Jurkat, Clone E6-1 (cell line): ENCODE measurements around the gene IFI27.

Source experiments
- DNase-seq: peaks from one replicate; pipeline ENCODE4 v3.0.0-alpha.2; 2011; ENCODE audit warnings: low read depth, low spot score
- H3K4me3 ChIP-seq: 2 replicates; pipeline ENCODE4 v1.5.1; 2011; ENCODE audit warnings: mild to moderate bottlenecking, low read length, control low read depth, moderate library complexity

Gene IFI27

DNA sequence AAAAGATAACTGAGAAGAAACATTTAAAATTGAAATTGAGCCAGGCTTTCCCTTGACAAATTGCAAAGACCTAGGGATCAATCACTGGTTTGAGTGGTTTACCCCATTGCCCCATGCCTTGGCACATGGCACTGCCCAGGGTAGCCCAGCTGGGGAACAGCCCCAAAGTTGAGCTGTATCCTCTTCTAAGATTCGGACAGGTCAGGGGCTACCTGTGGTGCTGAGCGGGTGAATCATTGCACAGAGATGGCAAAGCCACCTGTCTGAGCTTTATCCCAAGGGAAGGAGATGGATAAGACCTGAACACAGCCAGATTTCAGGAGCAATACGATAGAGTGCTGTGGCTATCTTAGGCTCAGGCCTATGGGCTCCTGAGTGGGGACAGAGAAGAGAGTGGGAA is 11.9 kb downstream of the IFI27 start:
- H3K4me3 ChIP-seq: no peak overlapping the region
- no peak for DNase-seq

DNA sequence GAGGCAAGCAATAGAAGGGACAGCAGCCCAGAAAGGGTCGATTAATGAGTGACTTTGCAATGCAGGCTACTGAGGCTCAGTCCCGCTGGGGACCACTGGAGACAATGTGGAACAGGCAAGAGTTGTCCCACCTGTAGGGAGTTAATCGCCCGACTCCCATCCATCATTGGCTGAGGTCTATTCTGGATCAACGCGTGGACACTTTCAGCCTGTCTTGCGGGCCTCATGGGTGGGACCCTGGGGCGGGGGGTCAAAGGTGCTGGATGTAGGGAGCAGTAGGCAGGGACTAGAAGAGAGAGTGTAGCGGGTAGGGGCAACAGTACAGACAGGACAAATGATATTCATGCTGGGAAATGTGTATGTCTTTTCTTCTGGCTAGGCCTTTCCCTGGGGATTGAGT is 12.8 kb downstream of the IFI27 start:
- DNase-seq: no peak
- no peak overlapping the region for H3K4me3 ChIP-seq

DNA sequence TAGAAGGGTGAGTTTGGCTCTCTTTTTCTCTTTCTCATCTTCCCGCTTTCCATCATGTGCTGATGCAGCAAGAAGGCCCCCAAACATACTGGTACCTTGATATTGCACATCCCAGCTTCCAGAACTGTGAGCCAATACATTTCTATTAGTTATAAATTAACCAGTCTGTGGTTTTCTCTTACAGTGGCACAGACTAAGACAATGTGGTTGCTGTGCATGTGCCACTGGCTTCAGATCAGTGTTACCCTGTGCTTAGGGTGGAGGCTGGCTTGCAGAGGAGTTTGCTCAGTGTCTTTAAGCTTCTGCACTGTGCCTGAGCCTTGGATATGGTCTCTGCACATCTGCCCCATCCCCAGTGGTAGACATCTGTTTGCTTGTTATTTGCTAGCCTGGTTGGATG is 13.3 kb downstream of the IFI27 start:
- no peak for DNase-seq
- no peak overlapping the region for H3K4me3 ChIP-seq

DNA sequence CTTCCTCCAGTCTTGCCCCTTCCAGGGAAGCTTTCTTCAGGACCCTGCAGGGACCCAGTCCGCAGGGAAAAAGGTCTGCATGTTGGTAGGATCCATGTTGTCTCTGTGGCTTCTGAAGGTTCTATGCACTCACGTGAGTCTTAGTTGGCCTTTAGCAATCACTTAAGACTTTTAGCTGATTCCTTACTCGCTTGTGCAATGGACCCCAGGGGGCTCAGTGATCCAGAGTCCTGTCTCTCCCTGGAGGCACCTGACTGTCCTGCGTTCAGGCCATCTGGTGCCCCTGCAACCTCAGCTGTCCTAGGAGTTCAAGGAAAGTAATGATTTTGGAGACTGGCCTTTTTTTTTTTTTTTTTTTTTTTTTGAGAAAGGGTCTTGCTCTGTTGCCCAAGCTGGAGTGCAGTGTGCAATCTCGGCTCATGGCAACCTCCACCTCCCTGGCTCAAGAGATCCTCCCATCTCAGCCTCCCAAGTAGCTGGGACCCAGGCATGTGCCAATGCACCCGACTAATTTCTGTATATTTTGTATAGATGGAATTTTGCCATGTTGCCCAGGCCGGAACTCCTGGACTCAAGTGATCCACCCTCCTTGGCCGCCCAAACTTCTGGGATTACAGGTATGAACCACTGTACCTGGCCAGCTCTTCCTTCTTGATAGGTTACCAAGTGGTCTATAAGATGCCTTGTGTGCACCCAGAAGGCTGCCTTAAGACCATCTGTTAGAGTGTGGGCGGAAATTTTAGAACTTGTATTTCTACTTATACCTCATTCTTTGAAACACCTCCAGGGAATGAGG is 14.2 kb downstream of the IFI27 start:
- H3K4me3 ChIP-seq: no peak overlapping the region
- DNase-seq: no peak

DNA sequence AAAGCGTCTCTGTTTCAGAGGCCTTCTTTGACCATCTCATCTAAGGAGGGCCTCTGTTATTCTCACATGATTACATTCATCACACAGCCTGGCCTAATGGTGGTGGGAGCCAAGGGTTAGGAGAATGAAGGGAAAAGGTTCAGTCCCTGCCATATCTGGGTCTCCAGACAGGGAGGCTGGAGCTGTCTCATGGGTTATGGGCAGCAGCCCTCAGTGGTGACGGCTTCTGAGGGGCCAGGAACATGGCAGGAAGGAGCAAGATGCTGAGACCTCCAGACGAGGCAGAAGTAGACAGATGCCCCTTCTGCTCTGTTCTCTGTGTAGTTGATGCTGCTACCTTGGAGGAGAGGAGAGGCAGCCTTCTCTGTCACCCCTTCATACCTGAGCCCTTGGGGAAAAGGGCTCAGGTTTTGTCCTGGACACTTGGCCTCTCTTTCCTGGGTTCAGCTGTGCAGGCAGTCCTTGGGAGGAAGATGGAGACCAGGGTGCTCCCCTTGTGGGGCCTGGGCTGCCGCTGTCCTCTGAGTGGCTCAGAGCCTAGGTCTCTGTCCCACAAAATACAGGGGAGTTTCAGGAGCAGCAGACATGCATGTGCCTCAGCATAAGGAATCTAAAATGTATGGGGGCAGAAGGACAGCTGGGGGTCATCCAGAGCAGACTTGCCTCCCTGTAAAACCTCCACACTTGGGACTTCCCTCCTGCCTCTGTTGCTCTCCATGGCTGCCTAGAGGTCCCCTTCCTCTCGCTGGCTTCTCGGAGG is 15.3 kb downstream of the IFI27 start:
- no peak overlapping the region for H3K4me3 ChIP-seq
- no peak for DNase-seq

DNA sequence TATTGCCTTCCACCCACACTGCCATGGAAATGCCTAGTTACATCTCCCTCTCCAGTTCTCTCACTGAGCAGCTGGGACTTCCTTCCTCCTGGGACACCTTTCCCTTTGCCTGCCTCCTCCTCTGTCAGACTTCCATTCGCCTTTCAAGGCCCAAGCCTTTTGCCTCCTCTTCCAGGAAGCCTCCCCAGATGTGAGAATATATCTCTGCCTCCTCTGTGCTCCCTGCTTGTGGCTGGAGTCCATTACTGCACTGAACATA is 15.8 kb downstream of the IFI27 start:
- H3K4me3 ChIP-seq: no peak overlapping the region
- no peak for DNase-seq

DNA sequence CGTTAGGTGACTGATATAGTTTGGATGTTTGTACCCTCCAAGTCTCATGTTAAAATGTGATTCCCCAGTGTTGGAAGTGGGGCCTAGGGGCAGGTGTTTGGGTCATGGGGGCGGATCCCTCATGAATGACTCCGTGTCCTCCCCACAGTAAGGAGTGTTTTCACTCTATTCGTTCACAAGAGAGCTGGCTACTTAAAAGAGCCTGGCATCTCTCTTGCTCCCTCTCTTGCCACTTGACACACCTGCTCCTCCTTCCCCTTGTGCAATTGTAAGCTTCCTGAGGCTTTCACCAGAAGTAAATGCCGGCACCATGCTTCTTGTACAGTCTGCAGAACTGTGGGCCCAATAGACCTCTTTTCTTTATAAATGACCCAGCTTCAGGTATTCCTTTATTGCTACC is 16.3 kb downstream of the IFI27 start:
- DNase-seq: no peak
- H3K4me3 ChIP-seq: no peak overlapping the region

DNA sequence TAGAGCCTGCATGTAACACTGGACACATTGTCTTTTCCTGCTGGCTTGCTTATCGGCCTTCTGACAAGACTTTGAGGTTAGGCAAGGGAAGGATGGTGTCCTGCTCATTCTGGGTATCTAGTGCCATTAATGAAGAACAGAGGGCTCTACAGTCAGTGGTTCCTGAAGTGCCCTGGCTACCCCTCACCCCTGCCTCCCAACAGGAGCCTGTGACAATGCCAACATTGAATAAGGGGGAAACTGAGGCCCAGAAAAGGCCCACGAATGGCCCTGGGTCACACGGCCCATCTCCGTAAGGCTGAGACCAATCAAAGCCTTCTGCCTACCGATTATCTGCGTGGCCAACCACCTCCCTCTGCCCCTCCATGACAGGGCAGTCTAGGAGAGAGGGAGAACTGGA is 16.8 kb downstream of the IFI27 start:
- DNase-seq: no peak
- H3K4me3 ChIP-seq: no peak overlapping the region

DNA sequence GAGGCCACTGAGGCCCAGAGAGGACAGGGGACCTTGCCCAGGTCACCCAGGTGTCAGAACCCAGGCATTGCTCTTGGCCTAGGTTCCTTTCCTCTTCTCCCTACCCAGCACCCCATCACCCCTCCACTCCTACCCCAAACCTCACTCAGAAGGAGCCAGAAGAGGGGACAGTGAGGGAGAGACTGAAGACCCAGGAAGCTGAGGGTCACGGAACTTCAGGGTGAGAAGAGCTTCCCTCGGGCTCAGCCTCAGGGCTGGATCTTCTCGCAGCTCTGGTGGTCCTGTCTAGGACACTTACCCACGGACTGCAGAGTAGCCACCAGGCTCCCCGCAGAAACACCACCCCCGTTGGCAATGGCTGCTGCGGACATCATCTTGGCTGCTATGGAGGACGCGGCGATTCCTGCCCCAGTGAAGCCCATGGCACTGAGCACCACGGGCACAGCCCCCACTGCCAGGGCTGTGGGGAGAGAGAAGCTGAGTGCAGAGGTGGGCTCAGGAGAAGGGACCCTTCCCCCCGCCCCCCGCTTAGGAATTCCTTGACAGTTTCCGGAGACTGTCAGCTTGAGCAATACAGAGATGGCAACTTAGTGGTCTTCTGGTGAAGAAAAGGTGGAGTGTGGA is 17.8 kb downstream of the IFI27 start:
- DNase-seq: no peak
- peak overlapping the region; percentile 73; the same call in 1 of the 2 replicates for H3K4me3 ChIP-seq

DNA sequence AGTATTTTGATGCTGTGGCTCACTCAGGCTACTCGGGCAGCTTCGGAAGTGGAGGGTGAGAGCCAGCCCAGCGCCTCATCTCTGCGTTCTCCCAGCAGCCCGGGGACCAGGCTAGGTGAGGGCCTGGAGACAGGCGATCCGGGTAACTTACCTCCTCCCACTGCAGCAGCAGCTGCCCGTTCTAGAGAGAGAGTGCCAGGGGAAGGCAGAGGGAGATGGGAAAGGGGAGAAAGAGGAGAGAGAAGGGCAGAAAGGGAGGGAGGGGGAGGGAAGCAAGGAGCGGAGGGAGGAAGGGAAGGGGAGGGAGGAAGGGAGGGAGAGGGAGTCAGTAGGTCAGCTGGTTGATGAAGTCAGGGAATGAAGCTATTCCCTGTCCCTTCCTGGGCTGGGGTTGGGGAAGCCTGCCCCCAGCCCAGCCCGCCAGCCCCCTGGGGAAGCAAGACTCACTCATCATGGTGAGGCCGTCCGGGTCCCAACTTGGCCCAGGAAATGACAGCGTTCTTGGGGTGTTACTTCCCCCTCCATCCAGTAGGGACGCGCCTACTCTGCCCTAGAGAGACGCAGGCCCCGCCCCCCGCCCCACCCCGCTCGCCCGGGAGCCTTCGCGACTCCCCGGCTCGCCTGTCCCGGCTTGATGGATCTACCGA is 18.7 kb downstream of the IFI27 start, which contains the start of gene IFI27L2:
Gene IFI27L2 (minus strand): TSS at position 494 of the 647 bp plus-strand sequence. CDS start 40 bp downstream, at position 454.
- H3K4me3 ChIP-seq: peak within 1 kb of the TSS; percentile 73
- peak; percentile 53 for DNase-seq

DNA sequence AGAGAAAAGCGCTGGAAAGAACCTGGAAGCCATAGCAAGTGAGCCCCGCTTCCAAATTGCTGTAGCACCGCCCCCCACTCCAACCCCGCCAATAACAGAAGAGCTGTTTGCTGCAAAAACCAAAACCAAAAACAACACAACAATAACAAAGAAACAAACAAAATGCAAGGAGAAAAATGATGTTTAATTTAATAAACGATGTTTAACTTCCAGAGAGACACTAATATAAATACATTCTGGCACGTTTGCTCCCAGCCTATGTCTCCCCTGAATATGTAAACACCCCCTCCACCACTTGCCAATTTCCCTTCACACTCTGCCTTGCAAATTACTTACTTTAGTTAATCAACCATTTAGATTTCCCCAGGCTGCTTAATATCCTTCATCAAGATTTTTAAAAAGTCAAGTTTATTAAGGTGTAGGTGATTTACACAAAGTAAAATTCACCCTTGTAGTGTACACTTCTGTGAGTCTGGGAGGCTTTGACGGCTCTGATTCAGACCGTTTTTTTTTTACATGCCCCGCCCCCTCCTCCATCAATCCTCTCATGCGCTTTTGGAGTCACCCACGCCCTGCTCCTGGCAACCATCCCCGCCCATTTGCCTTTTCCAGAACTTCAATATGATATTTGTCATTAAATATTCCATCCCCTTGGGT is 19.4 kb downstream of the IFI27 start:
- DNase-seq: peak; percentile 28
- peak overlapping the region; percentile 73 for H3K4me3 ChIP-seq

DNA sequence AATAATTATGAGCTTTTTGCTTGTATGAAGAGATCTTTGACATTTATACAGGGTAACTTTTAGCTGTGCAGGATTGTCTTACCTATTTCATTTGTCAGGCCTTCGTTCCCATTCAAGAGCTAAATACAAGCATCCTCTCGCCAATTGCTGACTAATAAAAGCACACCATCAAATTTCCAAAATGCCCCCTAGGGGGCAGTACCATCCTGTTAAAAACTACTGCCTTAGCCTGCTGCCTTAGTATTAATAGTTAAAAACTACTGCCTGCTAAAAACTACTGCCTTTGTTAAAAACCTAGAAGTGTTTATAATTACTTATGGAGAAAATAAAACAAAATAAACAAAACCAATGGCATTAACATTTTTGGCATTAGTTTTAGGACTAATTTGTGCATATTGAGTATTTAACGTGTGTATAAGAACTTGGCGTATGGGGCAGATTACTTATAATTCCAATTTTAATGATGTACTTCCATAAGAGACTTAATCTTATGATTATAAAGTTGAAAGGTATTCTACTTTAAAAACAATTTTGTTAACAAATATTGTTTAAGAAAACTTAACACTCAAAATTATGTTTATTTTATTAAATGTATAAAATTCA is 21.9 kb downstream of the IFI27 start:
- no peak overlapping the region for H3K4me3 ChIP-seq
- peak; percentile 66 for DNase-seq

DNA sequence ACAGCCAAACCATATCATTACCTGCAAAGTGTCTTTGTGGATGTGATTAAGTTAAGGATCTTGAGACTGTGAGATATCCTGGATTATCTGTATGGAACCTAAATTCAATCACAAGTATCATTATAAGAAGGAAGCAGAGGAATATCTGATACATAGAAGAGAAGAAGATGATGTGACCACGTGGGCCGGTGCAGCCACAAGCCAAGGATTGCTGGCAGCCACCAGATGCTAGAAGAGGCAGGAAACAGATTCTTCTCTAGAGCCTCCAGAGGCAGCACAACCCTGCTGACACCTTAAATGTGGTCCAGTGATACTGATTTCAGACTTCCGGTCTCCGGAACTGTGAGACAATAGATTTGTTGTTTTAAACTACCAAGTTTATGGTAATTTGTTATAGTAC is 24.9 kb downstream of the IFI27 start:
- no peak overlapping the region for H3K4me3 ChIP-seq
- no peak for DNase-seq

DNA sequence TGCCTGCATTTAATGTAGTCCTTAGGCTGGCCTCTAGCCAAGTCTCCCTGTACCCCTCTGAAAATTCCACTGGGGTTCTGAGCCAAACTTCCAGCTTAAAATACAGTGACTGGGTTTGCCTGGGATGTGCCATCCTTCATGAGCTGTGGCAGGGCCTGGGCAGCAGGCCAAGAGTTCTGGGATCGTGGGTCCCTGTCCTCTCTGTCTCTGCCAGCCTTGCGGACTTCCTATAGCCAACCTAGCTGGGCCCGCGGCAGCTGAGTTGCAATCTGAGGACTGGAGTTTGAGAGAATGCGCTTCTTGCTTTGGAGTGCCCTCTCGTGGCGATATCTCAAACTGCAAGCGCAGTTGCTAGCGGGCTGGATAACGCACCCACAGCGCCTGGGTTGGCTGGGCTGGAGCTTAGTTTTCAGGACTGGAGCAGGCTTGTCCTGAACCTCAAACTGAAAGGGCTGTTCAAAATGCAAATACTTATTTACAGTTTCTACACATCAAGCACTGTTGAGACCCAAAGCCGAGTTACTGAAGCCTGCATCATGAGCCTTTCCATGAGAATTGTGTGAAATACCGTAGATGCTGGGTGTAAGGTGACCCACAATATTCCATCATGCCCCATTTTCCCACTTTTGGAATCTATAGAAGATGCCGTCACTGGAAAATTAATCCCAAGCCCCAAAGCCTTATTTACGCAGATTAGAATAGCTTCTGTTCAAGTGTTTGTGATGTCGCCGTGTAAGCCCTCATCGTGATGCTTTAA is 26.2 kb downstream of the IFI27 start:
- peak; percentile 67 for DNase-seq
- H3K4me3 ChIP-seq: no peak overlapping the region

DNA sequence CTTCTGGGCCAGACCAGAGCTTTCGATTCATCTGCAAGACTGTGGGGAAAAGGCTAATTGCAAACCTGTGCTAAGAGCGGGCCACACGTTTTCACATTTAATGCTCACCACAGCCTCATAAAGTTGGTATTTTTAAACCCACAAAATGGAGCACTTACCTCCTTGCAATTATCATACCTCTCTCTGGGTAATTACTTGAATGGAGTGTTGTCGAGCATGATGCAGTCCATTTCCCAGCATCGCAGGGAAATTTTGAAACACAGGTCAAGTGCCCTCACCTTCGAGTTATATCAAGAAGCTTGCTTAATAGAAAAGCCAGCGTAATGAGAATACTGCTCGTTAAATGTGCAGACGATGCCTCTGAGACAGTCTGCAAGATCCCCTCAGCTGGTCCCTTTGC is 27.7 kb downstream of the IFI27 start:
- DNase-seq: no peak

DNA sequence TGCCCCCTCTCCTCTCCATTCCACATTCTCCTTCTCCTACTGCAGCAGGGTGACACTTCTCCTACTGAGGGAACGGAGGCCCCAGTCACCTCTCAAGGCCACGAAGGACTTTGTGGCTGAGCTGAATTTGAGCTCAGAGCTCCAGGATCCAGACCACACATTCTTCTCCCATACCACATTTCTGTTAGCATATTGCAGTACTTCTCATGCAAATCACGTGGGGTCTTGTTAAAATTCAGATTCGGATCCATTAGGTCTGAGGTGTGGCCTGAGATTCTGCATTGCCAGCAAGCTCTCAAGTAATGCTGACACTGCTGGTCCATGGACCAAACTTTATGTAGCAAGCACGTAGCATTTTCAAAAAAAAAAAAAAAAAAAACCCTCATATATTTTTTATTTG is 28.5 kb downstream of the IFI27 start:
- no peak overlapping the region for H3K4me3 ChIP-seq

More for the DNA sequence above, 27.7 kb downstream of the IFI27 start:
- H3K4me3 ChIP-seq: no peak overlapping the region

DNA sequence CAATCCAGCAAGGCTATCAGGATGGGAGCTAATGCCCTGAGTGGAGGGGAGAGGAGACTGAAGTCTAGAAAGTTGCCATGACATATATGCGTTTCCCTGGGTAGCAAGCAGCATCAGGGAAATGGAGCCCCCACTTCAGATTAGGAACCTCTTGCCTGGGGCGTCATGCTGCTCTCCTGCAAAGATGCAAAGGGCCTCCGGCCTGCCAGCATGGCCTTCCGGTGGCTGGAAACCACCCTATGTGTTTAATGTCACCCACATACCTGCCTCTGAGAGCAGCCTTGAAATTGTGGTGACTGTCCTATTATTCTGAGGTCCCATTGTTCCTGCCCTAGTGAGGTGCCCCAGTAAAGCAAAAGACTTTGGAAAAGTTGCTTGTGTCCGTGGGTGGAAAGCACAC is 28.9 kb downstream of the IFI27 start:
- DNase-seq: no peak
- H3K4me3 ChIP-seq: no peak overlapping the region

More for the DNA sequence above, 28.5 kb downstream of the IFI27 start:
- no peak for DNase-seq

DNA sequence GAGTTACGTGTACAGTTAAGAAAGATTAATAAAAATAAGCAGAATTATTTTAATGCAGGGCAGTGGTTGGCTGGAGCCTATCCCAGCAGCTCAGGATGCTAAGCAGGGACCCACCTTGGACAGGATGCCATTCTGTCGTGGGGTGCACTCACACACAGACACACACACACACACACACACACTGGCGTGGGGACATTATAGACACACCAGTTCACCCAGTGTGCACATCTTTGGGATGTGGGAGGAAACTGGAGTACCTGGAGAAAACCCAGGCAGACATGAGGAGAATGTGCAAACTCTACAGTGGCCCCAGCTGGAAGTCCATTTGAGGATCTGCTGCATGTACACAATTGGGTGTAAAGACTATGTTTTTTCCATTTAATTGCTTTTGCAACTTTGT is 31.7 kb downstream of the IFI27 start:
- H3K4me3 ChIP-seq: no peak overlapping the region
- no peak for DNase-seq
